ENCODE data around the gene LILRB5. TPM values are rescaled to one million over a fixed set of nuclear protein-coding genes. Genes with fewer than 3 reads are reported as not detected.
"Not testable (repeated sequence)": the region's sequence is repeated elsewhere in the genome, so short reads cannot be mapped to it uniquely, and the experiment has no call there.

LILRB5 gene
- total RNA-seq, 1 donor from 2014 or later, result 5.5 TPM

DNA sequence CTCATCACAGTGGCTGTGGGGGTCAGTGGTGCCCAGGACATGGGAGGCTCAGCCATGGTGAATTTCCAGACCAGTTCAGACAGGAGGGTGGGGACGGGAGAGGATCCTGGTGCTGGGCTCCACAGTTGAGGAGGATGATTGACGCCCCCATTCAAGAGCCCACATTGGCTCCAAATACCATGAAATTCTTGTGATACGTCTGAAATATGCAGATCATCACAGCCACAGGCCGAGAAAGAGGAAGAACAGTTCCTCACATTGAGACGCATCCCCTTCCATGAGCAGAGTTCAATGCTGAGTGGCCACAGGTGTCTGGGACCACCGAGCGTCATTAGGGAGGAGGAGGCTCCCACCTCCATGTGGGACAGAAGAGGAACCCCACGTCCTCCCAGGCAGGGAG is 13.3 kb downstream of the LILRB5 start:
- not testable (repeated sequence) for DNase-seq (ENCODE audit: low spot score)

DNA sequence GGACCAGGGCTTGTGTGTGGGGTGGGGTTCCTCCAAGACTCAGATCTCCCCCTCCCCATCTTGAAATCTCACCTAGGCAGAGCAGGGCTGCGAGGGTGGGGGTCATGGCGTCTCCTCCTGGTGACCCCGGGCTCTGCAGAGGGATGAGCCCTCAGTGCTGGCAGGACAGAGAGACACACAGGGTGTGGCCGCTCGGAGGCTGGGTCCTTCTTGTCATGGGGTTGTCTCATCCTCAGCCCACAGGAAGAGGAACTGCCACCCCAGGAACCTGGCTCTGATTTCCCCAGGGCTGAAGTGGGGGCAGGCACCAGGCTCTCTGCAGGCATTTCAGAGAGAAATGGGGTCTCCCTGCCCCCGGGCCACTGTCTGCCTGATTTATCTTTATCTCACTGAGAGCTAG is 14.4 kb downstream of the LILRB5 start, which contains the start of gene LILRA6:
Gene LILRA6, minus strand, starts transcription at position 145 of the 400 bp plus-strand sequence.
- not testable (repeated sequence) for DNase-seq (ENCODE audit: low spot score)

DNA sequence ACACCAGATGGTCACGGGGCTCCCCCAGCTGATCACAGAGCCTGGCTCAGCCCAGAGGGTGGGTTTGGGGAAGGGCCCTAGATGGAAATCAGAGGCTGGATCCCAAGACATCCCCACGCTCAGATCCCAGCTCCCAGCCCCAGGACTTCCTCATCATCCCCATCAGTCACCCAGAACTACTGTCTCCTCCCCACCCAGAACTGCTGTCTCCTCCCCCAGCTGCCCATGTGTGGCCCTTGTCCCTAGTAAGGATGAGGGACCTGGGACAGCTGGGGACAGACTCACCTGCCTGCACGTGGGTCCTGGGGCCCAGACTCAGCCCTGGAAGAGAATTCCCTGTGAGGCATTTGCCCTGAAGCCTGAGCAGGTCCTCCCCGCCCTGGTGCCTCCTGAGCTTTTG is 14.8 kb downstream of the LILRB5 start:
- not testable (repeated sequence) for DNase-seq (ENCODE audit: low spot score)

DNA sequence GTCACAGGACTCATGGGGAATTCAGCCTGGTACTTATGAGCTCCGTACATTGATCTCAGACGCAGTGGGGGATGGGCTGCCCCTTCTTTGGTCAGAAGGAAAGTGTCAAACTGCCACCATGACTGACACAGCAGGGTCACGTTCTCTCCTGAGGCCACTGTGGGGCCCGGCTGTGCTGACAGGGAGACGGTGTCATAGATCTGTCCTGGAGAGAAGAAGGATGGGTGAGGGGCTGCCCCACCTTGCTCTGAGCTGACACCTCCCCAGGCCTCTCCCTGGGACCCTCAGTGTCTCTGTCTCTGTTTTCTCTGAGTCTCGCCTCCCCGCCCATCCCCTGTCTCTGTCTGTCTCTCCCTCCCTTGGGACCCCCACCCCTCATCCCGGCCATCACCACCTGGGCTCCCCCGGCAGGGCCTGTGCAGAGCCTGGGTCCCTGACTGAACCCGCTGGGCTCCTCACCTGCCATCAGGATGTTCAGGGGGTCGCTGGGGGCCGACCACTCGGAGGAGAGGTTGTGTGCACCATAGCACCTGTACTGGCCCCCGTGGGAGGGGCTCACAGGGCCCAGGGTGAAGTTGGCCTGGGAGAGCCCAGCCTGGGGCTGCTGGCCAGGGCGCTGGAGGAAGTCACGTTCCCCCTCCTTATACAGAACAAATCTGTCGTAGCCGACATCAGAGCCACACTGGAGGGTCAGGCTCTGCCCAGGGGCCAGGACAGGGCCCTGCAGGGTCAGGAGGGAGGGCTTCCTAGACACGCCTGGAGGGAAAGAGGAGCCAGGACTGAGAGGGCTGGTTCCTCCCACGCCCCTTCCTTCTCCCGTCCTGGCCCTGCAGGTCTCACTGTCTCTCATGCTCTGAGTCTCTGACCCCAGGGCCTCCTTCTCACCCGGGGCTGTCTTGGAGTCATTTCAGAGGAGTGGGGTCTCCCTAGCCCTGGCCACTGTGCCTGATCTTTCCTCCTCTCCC is 16.4 kb downstream of the LILRB5 start:
- not testable (repeated sequence) for DNase-seq (ENCODE audit: low spot score)

GRCh38 chr19:54239491-54240371 is 17.3 kb downstream of the LILRB5 start:
- not testable (repeated sequence) for DNase-seq (ENCODE audit: low spot score)

DNA sequence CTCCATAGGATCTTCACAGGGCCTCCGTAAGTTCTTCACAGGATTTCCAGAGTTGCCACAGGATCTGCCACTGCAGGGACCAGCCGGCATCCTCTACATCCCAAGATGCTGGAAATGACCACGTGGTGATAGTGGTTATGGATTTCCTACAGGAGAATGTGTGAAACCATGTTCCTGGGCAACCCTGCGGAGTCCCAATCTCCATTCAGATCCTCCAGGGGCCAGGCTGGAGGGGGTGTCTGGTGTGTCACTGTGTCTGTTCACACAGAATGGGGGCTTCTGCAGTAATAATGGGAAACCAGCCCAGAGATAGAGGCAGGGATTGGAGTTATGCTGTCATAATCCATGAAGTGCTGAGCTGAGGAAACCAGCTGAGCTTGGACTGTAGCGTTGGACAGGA is 23.1 kb downstream of the LILRB5 start:
- DNase-seq (ENCODE audit: low spot score), result no peak

- DNase-seq (ENCODE audit: low spot score), result peak; percentile 84
Observed at GRCh38 chr19:54231077-54231931, 25.8 kb downstream of the LILRB5 start.

DNA sequence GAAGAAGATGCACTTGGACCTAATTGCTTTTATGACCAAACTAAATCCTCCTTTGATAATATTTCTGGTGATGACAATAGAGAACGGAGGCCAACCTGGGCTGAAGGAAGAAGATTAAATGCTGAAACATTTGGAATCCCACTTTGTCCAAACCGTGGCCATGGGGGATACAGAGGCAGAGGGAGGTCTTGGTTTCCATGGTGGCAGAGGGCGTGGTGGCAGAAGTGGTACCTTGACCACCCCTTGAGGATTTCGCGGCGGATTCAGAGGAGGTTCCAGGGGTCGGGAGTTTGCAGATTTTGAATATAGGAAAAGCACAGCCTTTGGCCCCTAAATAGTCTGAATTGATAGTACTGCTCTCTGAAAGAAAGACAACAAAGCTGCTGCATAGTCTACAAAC is 27.0 kb downstream of the LILRB5 start:
- DNase-seq (ENCODE audit: low spot score), result no peak

GRCh38 chr19:54229146-54229545 is 27.9 kb downstream of the LILRB5 start:
- DNase-seq (ENCODE audit: low spot score), result no peak

DNA sequence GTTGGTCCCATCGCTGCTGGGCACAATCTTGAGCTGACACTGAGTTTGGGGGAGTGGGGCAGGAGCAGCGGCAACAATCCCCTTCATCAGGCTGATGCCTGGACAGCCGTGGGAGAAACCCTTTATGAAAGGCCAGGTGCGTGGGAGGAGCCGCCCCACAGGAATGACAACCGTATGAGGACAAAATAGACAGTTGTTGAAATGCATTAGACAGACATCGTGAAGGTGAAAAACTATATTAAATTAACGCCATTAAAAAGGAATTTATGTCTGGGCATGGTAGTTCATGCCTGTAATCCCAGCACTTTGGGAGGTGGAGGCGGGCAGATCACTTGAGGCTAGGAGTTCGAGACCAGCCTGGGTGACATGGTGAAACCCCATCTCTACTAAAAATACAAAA is 32.5 kb downstream of the LILRB5 start:
- not testable (repeated sequence) for DNase-seq (ENCODE audit: low spot score)

DNA sequence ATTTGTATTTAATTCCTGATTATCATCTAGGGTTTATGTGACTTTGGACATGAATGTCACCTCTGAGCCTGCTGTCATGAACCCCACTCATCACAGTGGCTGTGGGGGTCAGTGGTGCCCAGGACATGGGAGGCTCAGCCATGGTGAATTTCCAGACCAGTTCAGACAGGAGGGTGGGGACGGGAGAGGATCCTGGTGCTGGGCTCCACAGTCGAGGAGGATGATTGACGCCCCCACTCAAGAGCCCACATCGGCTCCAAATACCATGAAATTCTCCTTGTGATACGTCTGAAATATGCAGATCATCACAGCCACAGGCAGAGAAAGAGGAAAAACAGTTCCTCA is 33.2 kb downstream of the LILRB5 start:
- not testable (repeated sequence) for DNase-seq (ENCODE audit: low spot score)

GRCh38 chr19:54223277-54223936 is 33.7 kb downstream of the LILRB5 start:
- DNase-seq (ENCODE audit: low spot score), result not testable (repeated sequence)

DNA sequence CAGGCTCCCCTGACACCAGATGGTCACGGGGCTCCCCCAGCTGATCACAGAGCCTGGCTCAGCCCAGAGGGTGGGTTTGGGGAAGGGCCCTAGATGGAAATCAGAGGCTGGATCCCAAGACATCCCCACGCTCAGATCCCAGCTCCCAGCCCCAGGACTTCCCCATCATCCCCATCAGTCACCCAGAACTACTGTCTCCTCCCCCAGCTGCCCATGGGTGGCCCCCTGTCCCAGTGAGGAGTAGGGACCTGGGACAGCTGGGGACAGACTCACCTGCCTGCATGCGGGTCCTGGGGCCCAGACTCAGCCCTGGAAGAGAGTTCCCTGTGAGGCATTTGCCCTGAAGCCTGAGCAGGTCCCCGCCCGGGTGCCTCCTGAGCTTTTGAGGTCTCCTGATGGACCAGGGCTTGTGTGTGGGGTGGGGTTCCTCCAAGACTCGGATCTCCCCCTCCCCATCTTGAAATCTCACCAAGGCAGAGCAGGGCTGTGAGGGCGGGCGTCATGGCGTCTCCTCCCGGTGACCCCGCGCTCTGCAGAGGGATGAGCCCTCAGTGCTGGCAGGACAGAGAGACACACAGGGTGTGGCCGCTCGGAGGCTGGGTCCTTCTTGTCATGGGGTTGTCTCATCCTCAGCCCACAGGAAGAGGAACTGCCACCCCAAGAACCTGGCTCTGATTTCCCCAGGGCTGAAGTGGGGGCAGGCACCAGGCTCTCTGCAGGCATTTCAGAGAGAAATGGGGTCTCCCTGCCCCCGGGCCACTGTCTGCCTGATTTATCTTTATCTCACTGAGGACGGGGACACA is 34.4 kb downstream of the LILRB5 start, which contains the start of gene LILRB3:
Gene LILRB3, minus strand, starts transcription at position 534 of the 803 bp plus-strand sequence. Its CDS starts 31 bp downstream, at position 503.
- DNase-seq (ENCODE audit: low spot score), result not testable (repeated sequence)

DNA sequence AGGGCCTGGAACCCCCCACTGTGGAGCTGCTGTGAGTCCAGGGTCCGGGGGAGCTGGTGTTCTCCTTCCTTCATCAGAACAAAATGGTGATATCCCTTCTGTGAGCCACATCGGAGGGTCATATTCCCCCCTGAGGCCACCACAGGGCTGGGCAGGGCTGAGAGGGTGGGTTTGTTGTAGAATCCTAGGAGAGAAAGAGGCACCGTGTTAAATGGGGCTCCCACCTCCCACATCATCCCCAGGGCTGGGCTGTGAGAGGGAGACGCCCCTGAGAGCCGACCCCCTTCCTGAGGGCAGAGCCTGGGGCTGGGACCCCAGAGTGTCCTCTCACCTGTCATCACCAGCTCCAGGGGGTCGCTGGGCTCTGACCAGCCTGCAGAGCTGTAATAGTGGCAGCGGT is 35.1 kb downstream of the LILRB5 start:
- DNase-seq (ENCODE audit: low spot score), result not testable (repeated sequence)

DNA sequence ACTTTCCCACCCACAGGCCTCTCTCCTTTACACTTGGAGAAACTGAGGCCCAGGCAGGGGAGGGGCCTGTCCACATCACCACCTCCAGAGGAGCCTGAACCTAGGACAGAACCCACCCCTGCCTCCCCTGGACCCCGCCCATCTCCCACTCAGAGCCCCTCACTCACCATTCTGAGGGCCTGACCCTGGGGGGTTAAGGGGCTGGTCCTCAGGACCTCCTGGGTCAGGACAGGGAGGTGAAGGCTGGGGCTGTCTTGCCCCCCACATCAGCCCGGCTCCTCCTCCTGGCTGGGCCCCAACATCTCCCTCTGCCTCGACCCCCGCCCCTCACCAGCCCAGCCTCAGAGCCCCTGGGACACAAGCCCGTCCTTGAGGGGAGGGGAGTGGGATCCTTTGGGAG is 37.4 kb downstream of the LILRB5 start:
- not testable (repeated sequence) for DNase-seq (ENCODE audit: low spot score)

DNA sequence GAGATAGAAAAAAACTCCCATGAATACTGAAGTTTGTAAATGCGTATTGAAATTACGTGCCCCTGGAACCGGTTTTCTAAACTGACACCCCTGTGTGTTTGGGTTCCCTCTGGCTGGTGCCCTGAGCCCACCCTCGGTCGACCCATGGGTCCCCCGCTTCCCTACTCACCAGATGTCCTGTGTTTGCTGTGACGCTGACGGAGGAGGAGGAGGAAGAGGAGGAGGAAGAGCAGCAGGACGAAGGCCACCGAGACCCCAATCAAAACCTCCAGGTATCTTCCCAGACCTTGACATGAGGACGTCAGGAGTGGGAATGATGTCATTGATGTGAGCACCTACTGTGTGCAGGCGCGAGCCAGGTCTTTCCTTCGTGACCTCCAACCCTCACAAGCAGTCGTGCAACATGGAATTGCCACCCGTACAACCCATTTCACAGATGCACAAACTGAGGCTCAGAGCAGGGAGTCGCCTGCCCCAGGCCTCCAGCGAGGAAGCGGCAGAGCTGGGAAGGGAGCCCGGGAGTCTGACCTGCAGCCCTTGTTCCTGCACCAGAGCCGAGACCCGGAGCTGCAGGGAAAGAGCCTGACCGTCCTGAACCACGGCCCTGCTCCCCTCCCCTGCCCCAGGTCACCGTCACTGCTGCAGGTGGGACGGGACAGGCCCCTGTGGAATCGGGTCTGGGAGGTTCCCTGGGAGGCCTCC is 38.0 kb downstream of the LILRB5 start:
- DNase-seq (ENCODE audit: low spot score), result no peak

- no peak for DNase-seq (ENCODE audit: low spot score)
Observed at GRCh38 chr19:54218259-54218658, 38.8 kb downstream of the LILRB5 start.

DNA sequence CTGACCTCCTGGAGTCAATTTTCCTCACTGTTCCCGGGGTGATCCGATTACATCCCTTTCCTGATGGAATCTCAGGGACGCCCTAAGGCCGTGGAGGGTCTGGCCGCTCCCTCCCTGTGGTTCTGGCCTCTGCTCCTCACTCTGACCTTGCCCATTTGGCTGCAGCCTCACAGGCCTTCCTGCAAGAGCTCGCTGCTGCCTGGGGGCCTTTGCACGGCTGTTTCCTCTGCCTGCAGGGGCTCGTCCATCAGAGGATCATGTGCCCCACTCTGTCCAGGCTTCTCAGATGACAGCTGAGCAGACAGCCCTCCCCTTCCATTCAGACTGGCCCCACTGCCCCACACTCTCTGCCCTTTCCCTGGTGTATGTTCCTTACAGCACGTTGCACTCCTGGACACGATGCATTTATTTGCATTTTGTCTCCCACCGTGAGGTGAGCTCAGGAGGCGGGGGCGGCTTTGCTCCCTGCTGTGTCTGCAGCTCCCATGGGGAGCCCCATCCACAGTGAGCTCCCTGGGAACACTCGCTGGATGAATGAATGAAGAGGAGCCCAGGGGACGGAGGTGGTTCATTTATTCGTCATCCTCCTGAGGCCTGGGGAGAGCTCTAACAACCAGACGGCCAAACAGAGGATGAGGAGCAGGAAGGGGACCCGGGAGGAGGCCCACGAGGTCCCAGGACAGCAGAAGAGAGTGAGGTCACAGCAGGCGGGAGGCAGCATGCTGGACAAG is 39.4 kb downstream of the LILRB5 start:
- DNase-seq (ENCODE audit: low spot score), result not testable (repeated sequence)

Data from umbilical cord (tissue), 2 donors.